Peyer's patch (tissue), 4 donors: ENCODE measurements around the gene PRDM5. TPM values are rescaled to one million over a fixed set of nuclear protein-coding genes. Genes with fewer than 3 reads are reported as not detected.
A peak's percentile ranks its signal among the peaks of the same experiment; 100 is the strongest.

ENCODE experiments used
- DNase-seq, 3 donors: peaks; one replicate each; pipeline ENCODE4 v3.0.0-alpha.2; 2017 to 2019
- H3K27ac ChIP-seq, 4 donors: fragments of 200-600 bp; sonication (generic); one replicate each; pipeline ENCODE4 v1.5.1; 2016 to 2019
- H3K27me3 ChIP-seq, 2 donors: fragments of 200-600 bp; sonication (generic); one replicate each; pipeline ENCODE4 v1.5.1; 2019
- H3K36me3 ChIP-seq, 3 donors: fragments of 200-600 bp; sonication (generic); one replicate each; pipeline ENCODE4 v1.5.1; 2016 to 2019
- H3K4me1 ChIP-seq, 4 donors: fragments of 200-600 bp; sonication (generic); one replicate each; pipeline ENCODE4 v1.5.1; 2016 to 2019
- H3K4me3 ChIP-seq, 4 donors: fragments of 200-600 bp; sonication (generic); 1 replicate in 3 of 4; 2 replicates in 1 of 4; pipeline ENCODE4 v1.5.1; 2016 to 2019; ENCODE audit warnings: mild to moderate bottlenecking in 1 of 4
- H3K9me3 ChIP-seq, 4 donors: fragments of 200-600 bp; sonication (generic); one replicate each; pipeline ENCODE4 v1.5.1; 2016 to 2019; ENCODE audit warnings: mild to moderate bottlenecking in 1 of 4
- POLR2A ChIP-seq, 2 donors: fragments of 450-650 bp; IDR thresholded peaks; one replicate each; pipeline ENCODE4 v1.5.1; 2017; ENCODE audit warnings: antibody characterized with exemption in 2 of 2, mild to moderate bottlenecking in 2 of 2, moderate library complexity in 2 of 2
- total RNA-seq, 4 donors: library from RNA; depleted of rRNA; stranded (reverse); fragments of >200 nt; gene quantifications; one replicate each; pipeline ENCODE4 v1.1.0, GENCODE V29; 2016
- TF ChIP-seq, protein P1 (sequence below), 6 experiments: fragments of 450-650 bp in 4 of 6; fragments of 200-600 bp in 2 of 6; sonication (generic) in 1 of 6; IDR thresholded peaks; one replicate each; pipeline ENCODE4 v1.5.1; 2017 to 2019; ENCODE audit warnings: antibody characterized with exemption in 6 of 6, mild to moderate bottlenecking in 3 of 6, moderate library complexity in 1 of 6

Gene PRDM5
- total RNA-seq, 4 donors from 2014 or later, result 3.9 to 9.9 (median 5.3) TPM

DNA sequence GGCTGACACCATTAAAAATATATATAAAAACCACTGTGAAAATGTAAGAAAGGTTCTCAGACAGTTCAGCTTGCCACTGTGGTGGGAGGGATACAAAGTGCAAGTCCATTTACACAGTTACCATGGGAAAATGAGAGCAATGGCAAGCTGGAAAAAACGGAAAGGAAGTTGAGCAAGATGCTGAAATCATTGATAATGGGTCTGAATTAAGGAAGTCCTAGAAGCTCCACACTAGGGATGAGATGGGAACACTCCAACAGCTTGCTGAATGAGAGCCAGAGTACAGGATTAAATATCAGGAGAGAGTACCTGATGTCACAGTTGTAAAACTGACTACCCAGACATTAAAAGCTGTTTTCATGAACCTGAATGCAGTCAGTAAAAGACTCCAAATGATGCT is 218.6 kb downstream of the PRDM5 start:
- no peak for DNase-seq
- Histone ChIP-seq H3K4me3 (no peak overlapping the region), H3K27ac (no peak overlapping the region), H3K9me3 (no peaks in the 10 kb centered on the region), H3K27me3 (no peaks in the 10 kb centered on the region), H3K4me1 (no peaks in the 10 kb centered on the region), H3K36me3 (no peaks in the 10 kb centered on the region)
- TF ChIP-seq, protein P1, sequence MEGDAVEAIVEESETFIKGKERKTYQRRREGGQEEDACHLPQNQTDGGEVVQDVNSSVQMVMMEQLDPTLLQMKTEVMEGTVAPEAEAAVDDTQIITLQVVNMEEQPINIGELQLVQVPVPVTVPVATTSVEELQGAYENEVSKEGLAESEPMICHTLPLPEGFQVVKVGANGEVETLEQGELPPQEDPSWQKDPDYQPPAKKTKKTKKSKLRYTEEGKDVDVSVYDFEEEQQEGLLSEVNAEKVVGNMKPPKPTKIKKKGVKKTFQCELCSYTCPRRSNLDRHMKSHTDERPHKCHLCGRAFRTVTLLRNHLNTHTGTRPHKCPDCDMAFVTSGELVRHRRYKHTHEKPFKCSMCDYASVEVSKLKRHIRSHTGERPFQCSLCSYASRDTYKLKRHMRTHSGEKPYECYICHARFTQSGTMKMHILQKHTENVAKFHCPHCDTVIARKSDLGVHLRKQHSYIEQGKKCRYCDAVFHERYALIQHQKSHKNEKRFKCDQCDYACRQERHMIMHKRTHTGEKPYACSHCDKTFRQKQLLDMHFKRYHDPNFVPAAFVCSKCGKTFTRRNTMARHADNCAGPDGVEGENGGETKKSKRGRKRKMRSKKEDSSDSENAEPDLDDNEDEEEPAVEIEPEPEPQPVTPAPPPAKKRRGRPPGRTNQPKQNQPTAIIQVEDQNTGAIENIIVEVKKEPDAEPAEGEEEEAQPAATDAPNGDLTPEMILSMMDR (IDR thresholded peaks at IDR 0.05), result no peak
- TF ChIP-seq POLR2A (IDR thresholded peaks at IDR 0.05), result no peak

DNA sequence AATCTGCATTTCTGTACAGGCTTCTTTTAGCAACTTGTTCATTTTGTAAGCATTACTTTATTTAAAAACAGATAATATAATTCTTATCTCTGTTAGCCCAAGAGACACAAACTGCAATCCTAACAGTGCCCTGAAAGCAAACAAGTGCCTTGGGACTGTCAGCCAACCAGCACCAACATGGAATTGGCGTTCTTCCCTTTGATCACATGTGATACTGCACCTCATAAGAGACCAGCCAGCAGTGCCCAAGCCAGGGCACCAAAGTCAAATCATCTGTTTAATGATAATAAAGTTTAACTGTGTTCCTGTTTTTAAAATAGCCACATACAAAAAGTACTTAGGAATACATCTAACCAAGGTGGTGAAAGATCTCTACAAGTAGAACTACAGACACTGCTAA is 223.2 kb downstream of the PRDM5 start:
- Histone ChIP-seq H3K9me3 (no peaks in the 10 kb centered on the region), H3K27ac (no peak overlapping the region), H3K27me3 (no peaks in the 10 kb centered on the region), H3K4me3 (no peak overlapping the region), H3K36me3 (no peaks in the 10 kb centered on the region), H3K4me1 (peaks cover 0 to 5% (median 0%) of the 10 kb centered on the region in 4 donors)
- no peak for TF ChIP-seq POLR2A (IDR thresholded peaks at IDR 0.05)
- TF ChIP-seq, protein P1 (IDR thresholded peaks at IDR 0.05), result no peak
- DNase-seq, result no peak

GRCh38 chr4:120694973-120695372 is 227.6 kb downstream of the PRDM5 start:
- Histone ChIP-seq H3K4me3 (no peak overlapping the region), H3K4me1 (peaks cover 0 to 5% (median 0%) of the 10 kb centered on the region in 4 donors), H3K27me3 (no peaks in the 10 kb centered on the region), H3K36me3 (no peaks in the 10 kb centered on the region), H3K27ac (no peak overlapping the region), H3K9me3 (no peaks in the 10 kb centered on the region)
- peak in 1 of 3 donors; percentile 73 for DNase-seq
- no peak for TF ChIP-seq POLR2A (IDR thresholded peaks at IDR 0.05)
- TF ChIP-seq, protein P1 (IDR thresholded peaks at IDR 0.05), result no peak

DNA sequence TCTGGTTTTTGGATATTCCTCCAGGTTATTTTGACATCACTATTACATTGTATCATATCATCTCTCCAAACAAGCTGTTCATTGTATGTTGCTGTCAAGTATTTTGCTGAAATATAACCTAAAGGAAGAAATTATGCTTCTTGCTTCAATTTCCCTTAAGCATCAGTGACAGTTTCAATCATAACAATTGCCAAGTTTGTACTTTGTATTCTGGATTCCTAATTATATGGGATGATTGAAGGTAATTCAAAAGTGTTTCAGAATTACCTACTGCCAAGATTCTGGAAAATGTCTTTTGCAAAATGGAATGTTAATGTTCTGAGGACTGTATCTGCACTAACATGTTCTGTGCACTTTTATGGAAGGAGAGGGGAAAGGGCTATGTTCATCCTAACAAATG is 228.7 kb downstream of the PRDM5 start:
- TF ChIP-seq, protein P1 (IDR thresholded peaks at IDR 0.05), result no peak
- TF ChIP-seq POLR2A (IDR thresholded peaks at IDR 0.05), result no peak
- DNase-seq, result no peak
- Histone ChIP-seq H3K27me3 (no peaks in the 10 kb centered on the region), H3K9me3 (no peaks in the 10 kb centered on the region), H3K4me3 (no peak overlapping the region), H3K4me1 (peaks cover 0 to 5% (median 0%) of the 10 kb centered on the region in 4 donors), H3K27ac (no peak overlapping the region), H3K36me3 (no peaks in the 10 kb centered on the region)

DNA sequence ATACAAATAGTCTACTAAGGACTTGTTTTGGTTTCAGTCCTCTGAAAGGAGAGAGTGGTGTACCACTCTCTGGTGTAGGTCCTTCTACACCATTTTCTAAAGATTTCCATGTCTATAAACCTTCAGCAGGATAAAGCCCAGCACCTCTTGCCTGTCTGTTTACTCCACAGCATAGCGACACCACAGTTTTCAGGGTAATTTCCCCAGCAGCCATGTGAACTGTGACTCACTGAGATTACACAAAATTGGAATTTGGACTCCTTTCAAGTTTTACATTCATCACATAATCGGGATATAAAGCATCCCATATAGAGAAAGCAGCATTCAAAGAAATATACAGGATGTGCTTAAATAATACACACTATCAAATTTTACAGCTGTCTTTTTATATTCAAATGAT is 229.6 kb downstream of the PRDM5 start:
- Histone ChIP-seq H3K27ac (no peak overlapping the region), H3K36me3 (no peaks in the 10 kb centered on the region), H3K9me3 (no peaks in the 10 kb centered on the region), H3K4me1 (peaks cover 0 to 5% (median 0%) of the 10 kb centered on the region in 4 donors), H3K27me3 (no peaks in the 10 kb centered on the region), H3K4me3 (no peak overlapping the region)
- TF ChIP-seq POLR2A (IDR thresholded peaks at IDR 0.05), result no peak
- TF ChIP-seq, protein P1 (IDR thresholded peaks at IDR 0.05), result no peak
- peak in 1 of 3 donors; percentile 51 for DNase-seq

GRCh38 chr4:120691536-120691935 is 231.0 kb downstream of the PRDM5 start:
- Histone ChIP-seq H3K36me3 (no peaks in the 10 kb centered on the region), H3K4me3 (no peak overlapping the region), H3K27me3 (no peaks in the 10 kb centered on the region), H3K27ac (no peak overlapping the region), H3K4me1 (peaks cover 0 to 5% (median 0%) of the 10 kb centered on the region in 4 donors), H3K9me3 (no peaks in the 10 kb centered on the region)
- DNase-seq, result no peak
- TF ChIP-seq, protein P1 (IDR thresholded peaks at IDR 0.05), result no peak
- no peak for TF ChIP-seq POLR2A (IDR thresholded peaks at IDR 0.05)
